Measurements from ENCODE around the gene POU2AF2. TPM values are rescaled to one million over a fixed set of nuclear protein-coding genes. Genes with fewer than 3 reads are reported as not detected.

POU2AF2 gene
- total RNA-seq, 1 experiment from 2014 or later = not detected

- no peak overlapping the region for H2AFZ ChIP-seq (ENCODE audit: low read length)
- Mint-ChIP-seq H3K36me3 (ENCODE audit: insufficient read depth in 1 of 3, low read depth in 3 of 3) (no peaks in the 10 kb centered on the region), H3K27me3 (ENCODE audit: low read depth) (no peaks in the 10 kb centered on the region; the same call in none of the 2 replicates), H3K9me3 (no peaks in the 10 kb centered on the region), H3K4me3 (no peak overlapping the region), H3K27ac (no peak overlapping the region; a peak in 1 of 7 replicates), H3K4me1 (peaks cover 19 to 21% of the 10 kb centered on the region in 2 experiments)
- no peak for DNase-seq
- no peaks in the 10 kb centered on the region for H3K23me2 ChIP-seq (ENCODE audit: insufficient read length, low read depth, low read length, poor library complexity, severe bottlenecking)
- H3K4ac ChIP-seq (ENCODE audit: low read depth, low read length) = no peak overlapping the region
- no peak overlapping the region for H3T11ph ChIP-seq (ENCODE audit: low read length)
- H3K4me2 ChIP-seq (ENCODE audit: insufficient read depth, insufficient read length, low read length) = no peak overlapping the region
- no peaks in the 10 kb centered on the region for H3K9me3 ChIP-seq (ENCODE audit: control insufficient read depth, low read depth, low read length)
- H3K79me1 ChIP-seq (ENCODE audit: insufficient read depth, low read depth, low read length, poor library complexity, severe bottlenecking) = no peaks in the 10 kb centered on the region
- WGBS (ENCODE audit: extremely low coverage, insufficient read length, low lambda C conversion rate) = no CpG with 5 or more reads among the region's 4 CpGs
- H3K9ac ChIP-seq (ENCODE audit: extremely low read depth, insufficient read length, low read length) = no peak overlapping the region
- no peaks in the 10 kb centered on the region for H3K79me2 ChIP-seq (ENCODE audit: insufficient read depth, low read length)
- no peak overlapping the region for H4K8ac ChIP-seq (replicated peaks; ENCODE audit: insufficient read length, low read depth, low read length)
- H4K5ac ChIP-seq (ENCODE audit: insufficient read length, low read depth, low read length) = no peak overlapping the region
- H4K20me1 ChIP-seq (ENCODE audit: control insufficient read depth, insufficient read depth, insufficient read length) = peaks cover 2% of the 10 kb centered on the region
- H2BK5ac ChIP-seq (ENCODE audit: insufficient read length, low read length) = no peak overlapping the region
- no peak overlapping the region for H2BK12ac ChIP-seq (ENCODE audit: insufficient read length, low read depth, low read length)
- H2BK20ac ChIP-seq (ENCODE audit: low read depth, low read length, poor library complexity, severe bottlenecking) = no peak overlapping the region
- no peak overlapping the region for H3K23ac ChIP-seq (ENCODE audit: insufficient read length, low read depth, low read length)
- no peak overlapping the region for H3K56ac ChIP-seq (ENCODE audit: insufficient read length, low read depth, low read length)
- H3K27me3 ChIP-seq (ENCODE audit: insufficient read depth, low read length) = no peaks in the 10 kb centered on the region
- H3K27ac ChIP-seq (ENCODE audit: insufficient read length, low read depth, low read length) = no peak overlapping the region
- H2BK15ac ChIP-seq (ENCODE audit: low read depth, low read length) = no peak overlapping the region
- no peak overlapping the region for H2AK5ac ChIP-seq (ENCODE audit: insufficient read length, low read length)
- H2BK120ac ChIP-seq (ENCODE audit: low read depth, low read length, poor library complexity, severe bottlenecking) = no peak overlapping the region
- TF ChIP-seq, protein P1, sequence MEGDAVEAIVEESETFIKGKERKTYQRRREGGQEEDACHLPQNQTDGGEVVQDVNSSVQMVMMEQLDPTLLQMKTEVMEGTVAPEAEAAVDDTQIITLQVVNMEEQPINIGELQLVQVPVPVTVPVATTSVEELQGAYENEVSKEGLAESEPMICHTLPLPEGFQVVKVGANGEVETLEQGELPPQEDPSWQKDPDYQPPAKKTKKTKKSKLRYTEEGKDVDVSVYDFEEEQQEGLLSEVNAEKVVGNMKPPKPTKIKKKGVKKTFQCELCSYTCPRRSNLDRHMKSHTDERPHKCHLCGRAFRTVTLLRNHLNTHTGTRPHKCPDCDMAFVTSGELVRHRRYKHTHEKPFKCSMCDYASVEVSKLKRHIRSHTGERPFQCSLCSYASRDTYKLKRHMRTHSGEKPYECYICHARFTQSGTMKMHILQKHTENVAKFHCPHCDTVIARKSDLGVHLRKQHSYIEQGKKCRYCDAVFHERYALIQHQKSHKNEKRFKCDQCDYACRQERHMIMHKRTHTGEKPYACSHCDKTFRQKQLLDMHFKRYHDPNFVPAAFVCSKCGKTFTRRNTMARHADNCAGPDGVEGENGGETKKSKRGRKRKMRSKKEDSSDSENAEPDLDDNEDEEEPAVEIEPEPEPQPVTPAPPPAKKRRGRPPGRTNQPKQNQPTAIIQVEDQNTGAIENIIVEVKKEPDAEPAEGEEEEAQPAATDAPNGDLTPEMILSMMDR (conservative IDR thresholded peaks at IDR 0.05) = no peak
- H4K91ac ChIP-seq (ENCODE audit: insufficient read length, low read depth, low read length) = no peak overlapping the region
- H3K4me1 ChIP-seq (ENCODE audit: insufficient read depth, low read length) = peaks cover 6% of the 10 kb centered on the region; the same call in 1 of the 2 replicates
- no peak overlapping the region for H3K14ac ChIP-seq (ENCODE audit: insufficient read depth, low read length)
- H3K18ac ChIP-seq (ENCODE audit: insufficient read length, low read depth, low read length) = no peak overlapping the region
Measured at GRCh38 chr11:111331711-111332479, 86.4 kb downstream of the POU2AF2 start.

Measured in H9 (cell line).